GM19238 (cell line): ENCODE measurements around the gene WDR76.
A peak's percentile ranks its signal among the peaks of the same experiment; 100 is the strongest.
"Not testable (repeated sequence)": the region's sequence is repeated elsewhere in the genome, so short reads cannot be mapped to it uniquely, and the experiment has no call there.

Source experiments
- DNase-seq: peaks from one replicate; pipeline ENCODE4 v3.0.0; 2011; ENCODE audit warnings: low spot score; ENCODE audit not compliant: insufficient read length

Gene WDR76

DNA sequence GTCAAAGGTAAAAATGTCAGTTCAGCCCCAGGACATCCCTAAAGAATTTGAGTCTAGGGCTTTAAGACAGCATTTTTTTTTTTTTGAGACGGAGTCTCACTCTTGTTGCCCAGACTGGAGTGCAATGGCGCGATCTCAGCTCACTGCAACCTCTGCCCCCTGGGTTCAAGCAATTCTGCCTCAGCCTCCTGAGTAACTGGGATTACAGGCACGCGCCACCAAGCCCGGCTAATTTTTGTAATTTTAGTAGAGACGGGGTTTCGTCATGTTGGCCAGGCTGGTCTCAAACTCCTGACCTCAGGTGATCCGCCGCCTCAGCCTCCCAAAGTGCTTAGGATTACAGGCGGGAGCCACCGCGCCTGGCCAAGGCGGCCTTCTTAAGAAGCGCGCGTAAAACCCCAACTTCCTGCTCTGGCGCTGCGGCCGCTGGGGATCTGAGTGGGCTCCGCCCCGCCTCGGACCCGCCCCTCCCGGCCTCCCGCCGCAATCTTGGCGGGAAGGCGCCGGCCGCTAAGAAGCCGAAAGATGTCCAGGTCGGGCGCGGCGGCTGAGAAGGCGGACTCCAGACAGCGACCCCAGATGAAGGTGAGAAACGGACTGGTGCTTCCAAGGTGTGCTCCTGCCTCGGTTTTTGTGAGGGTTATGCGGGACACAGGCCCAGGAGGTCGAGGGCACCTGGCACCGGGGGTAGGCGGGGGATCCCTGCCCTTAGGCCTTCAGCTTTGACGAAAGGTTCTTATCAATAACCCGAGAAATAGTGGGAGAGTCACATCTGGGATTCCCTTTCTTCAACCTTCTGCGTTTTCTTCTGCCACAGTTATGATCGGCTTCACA, at the start of gene WDR76:
Gene WDR76, plus strand, starts transcription at position 495 of the 834 bp plus-strand sequence. Its CDS starts 31 bp downstream, at position 526.
- DNase-seq, result peak; percentile 69

DNA sequence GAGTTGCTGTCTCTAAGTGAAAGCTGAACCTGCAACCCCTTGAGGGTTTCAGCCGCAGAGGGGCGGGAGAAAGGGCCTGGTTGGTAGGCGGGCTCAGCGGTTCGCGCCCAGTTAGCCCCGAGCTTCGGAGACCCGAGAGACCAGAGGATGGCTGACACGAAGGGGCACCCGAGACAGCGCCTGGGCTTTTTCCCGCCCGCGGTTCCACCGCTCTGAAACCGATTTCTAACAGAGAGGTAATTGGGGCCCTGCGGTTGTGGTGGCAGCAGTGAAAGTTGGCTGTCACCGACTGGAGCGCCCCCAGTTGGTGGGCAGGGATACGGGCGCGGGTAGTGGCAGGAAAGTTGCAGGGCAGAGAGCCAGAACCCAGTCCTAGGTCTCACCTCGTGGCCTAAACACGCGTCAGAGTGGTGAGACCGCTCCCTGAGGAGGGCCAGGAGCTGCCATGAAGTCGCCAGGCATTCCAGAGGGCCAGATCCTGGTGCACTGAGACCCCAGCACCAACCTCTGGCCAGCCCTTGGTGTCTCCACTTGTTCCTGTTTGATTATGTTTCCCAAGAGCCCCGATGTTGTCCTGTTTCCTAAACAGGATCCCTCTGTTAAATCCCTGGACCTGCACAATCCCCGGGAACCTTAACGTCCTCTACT, 49.4 kb upstream of the WDR76 start:
- DNase-seq, result peak; percentile 55

DNA sequence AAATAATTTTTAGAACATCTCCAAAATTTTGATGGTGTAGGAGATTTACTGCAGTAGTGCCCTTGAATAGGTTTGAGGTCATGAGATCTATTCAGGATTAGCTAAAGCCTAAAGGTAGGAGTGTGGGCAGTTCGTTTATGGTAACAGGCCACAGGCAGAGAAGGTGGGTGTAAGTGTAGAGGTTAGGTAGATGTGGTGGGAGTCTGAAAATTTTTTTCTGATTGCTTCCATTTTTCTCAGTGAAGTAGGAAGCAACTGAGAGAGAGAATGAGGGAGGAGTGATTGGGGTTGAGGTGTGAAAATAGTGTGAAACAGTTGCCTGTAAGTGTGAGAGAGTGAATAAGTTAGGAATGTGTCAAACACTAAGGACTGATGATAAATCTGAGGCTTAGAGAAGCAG, 47.8 kb upstream of the WDR76 start:
- DNase-seq, result no peak

DNA sequence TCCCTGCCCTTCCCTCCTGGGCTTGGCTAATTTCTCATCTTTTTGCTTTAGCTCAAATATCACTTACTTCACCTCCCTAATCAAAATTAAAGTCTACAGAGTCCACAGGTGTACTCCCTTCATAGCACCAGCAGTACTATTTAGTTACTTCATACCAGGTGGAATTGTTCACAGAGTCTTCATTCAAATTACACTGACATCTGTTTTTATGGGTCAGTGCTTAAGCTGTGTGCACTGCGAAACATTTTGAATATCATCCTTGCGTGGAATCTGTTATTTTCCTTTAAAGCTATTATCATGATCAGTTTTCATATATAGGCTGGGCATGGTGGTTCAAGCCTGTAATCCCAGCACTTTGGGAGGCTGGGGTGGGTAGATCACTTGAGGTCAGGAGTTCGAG, 37.4 kb upstream of the WDR76 start:
- DNase-seq, result no peak

DNA sequence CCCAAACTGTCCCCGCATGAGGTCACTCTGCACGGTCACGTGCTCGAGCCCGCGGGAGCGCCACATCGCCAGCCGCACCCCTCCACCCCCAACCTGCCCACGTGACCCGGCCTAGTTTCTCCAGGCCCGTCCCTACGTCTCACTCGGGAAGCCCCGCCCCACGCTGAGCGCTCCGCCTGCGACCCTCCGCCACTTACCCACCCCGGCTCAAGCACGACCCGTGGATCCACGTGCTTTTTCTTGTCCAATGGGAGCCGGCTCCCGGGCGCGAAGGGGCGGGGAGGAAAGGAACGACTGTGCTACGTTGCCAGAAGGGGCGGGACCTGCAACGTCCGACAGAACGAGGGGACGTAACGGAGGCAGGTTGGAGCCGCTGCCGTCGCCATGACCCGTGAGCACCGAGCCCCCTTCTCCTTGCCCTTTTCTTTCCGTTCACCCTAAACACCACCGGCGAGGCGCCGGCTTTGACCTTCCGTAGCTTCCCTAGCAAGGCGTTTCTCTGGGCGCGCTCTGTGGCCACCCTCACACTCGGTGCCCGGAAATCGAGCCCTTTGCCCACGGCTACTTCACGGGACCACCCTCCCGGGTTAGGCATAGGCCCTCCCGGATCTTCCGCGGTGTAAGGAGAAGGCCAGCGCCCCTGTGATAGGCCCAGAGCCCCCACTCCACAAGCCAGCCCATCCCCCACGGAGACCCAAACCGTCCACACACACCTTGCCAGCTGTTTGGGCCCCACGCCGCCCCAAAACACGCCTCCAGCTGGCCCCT, 34.6 kb upstream of the WDR76 start, which contains the start of gene SERF2:
Gene SERF2, plus strand, starts transcription at position 328 of the 768 bp plus-strand sequence. Its CDS starts 57 bp downstream, at position 385.
- DNase-seq, result peak; percentile 95

DNA sequence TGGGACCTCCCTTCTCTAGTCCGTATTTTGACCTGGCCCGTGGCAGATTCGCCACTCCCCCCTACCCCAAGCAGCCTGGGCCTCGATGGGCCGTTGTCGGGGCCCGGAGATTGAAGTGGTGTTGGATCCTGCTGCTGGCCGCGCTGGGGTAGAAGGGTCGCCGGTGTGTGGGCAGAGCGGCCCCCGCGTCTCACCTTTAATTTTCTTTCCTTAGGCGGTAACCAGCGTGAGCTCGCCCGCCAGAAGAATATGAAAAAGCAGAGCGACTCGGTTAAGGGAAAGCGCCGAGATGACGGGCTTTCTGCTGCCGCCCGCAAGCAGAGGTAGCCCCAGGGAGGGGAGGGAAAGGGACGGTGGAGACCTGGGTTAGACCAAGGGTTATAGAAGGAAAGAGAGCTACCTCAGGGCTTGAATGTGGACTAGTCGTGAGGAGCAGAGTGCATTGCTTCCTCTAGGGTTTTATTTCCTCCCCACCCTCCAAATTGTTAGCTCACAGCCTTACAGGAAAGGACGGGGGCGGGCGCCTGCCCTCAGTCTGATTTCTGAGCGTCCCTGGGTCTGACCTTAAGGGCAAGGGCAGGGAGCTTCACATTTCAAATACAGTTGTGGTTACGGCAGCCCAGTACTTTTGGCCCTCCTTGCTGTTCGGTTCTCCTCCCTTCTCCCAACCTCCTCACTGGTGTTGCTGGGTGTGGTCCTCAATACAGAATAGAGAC, 33.9 kb upstream of the WDR76 start:
- DNase-seq, result peak; percentile 21

- no peak for DNase-seq
These were observed 33.2 kb upstream of the WDR76 start for GRCh38 chr15:43793647-43794046.

- no peak for DNase-seq
These were observed 32.3 kb upstream of the WDR76 start for GRCh38 chr15:43794269-43795037.

GRCh38 chr15:43795197-43795596, 31.6 kb upstream of the WDR76 start:
- DNase-seq, result no peak

DNA sequence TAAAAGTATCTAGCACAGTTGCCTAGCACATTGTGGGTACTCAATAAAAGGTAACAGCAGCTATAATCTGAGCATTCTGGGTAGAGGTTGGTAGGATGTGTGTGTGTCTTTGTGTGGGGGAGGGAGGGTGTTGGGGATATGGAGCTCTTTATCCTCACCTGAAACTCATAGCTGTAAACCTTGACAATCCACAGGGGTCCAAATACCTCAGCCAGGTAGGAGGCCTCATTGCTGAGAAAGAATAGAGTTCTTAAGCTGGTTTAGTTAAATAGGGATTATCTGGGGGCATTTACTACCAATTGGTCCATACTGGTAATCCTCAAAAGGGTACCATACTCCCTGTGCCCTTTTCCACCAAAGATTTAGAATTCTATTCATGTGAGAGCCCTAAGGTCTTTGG, 30.8 kb upstream of the WDR76 start:
- DNase-seq, result no peak

GRCh38 chr15:43796566-43796965, 30.2 kb upstream of the WDR76 start:
- no peak for DNase-seq

- no peak for DNase-seq
These were observed 27.4 kb upstream of the WDR76 start for GRCh38 chr15:43799209-43799944.

GRCh38 chr15:43799945-43800285, 26.9 kb upstream of the WDR76 start, which contains the start of gene SERINC4:
Gene SERINC4, minus strand, starts transcription at chr15:43800220. Its CDS starts 234 bp downstream, at chr15:43799986.
- no peak for DNase-seq

GRCh38 chr15:43800286-43801141, 26.3 kb upstream of the WDR76 start, which contains the start of gene HYPK:
Gene HYPK, plus strand, starts transcription at chr15:43800599. Its CDS starts 24 bp downstream, at chr15:43800623.
- peak; percentile 87 for DNase-seq

- not testable (repeated sequence) for DNase-seq
These were observed 24.1 kb upstream of the WDR76 start for GRCh38 chr15:43802676-43803075.

DNA sequence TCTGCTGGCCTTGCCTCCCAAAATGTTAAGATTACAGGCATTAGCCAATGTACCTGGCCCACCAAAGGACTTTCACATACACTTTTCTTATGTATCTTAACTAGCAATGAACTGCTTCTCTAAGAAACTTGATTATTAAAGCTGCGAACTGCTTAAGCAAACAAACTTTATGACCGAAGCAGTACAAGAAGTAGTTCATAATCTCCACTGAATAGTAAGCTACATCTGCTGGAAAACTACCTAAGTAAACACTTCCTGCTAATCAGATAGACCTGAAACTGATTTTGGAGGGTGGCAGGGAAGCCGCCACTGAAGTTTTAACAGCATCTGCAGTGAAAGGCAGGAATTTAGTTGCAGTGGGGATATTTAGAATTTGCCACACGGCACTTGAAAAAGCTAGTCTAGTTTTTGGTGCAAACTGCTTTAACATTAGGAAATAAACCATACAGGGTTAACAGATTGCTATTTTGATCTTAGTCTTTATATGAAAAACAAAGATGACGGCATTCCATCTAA, 18.3 kb upstream of the WDR76 start:
- DNase-seq, result no peak

GRCh38 chr15:43808960-43809678, 17.7 kb upstream of the WDR76 start:
- DNase-seq, result no peak

DNA sequence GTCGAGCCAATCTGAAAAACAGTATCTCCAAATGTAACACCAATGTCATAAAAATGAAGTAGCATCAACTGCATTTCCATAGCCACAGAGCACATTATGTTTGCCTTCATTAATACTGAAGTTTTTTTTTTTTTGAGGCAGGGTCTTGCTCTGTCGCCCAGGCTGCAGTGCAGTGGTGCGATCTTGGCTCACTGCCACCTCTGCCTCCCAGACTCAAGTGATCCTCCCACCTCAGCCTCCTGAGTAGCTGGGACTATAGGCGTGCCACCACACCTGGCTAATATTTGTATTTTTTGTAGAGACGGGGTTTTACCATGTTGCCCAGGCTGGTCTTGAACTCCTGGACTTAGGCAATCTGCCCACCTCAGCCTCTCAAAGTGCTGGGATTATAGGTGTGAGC, 11.7 kb upstream of the WDR76 start:
- DNase-seq, result not testable (repeated sequence)
